HG03342 (cell line): ENCODE measurements around the gene TBR1.
A peak's percentile ranks its signal among the peaks of the same experiment; 100 is the strongest.

ENCODE experiments used
- ATAC-seq: cut with Tn5 transposase; IDR thresholded peaks from one replicate; pipeline ENCODE4 v1.9.1; 2021; ENCODE audit warnings: mild to moderate bottlenecking, moderate library complexity; ENCODE audit not compliant: unreplicated experiment

TBR1 gene

GRCh38 chr2:161414042-161415033 lies 1.8 kb upstream of the TBR1 start:
- ATAC-seq = peak; percentile 33

- no peak for ATAC-seq
Measured at GRCh38 chr2:161415034-161415986, 787 bp upstream of the TBR1 start.

DNA sequence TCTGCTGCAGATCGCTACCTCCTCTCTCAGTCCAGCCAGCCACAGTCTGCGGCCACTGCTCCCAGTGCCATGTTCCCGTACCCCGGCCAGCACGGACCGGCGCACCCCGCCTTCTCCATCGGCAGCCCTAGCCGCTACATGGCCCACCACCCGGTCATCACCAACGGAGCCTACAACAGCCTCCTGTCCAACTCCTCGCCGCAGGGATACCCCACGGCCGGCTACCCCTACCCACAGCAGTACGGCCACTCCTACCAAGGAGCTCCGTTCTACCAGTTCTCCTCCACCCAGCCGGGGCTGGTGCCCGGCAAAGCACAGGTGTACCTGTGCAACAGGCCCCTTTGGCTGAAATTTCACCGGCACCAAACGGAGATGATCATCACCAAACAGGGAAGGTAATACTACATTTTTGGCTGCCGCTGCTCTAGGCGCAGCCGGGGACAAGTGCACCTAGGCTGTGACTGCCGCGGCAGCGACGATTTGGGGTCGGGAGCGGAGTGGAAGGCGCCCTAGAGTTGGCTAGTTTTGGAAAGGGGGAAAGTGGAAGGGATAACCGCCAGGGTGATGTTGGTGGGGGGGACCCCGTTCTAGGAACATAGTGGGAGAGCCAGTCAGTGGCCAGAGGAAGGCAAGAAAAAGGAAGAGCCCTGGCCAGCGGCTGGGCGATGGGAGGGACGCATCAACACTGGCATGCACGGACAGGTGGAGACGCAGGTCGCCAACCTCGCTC lies 776 bp downstream of the TBR1 start:
- no peak for ATAC-seq

GRCh38 chr2:161417438-161418274 lies 1.6 kb downstream of the TBR1 start:
- ATAC-seq = no peak

GRCh38 chr2:161418275-161418714 lies 2.2 kb downstream of the TBR1 start:
- no peak for ATAC-seq

GRCh38 chr2:161418715-161419637 lies 2.9 kb downstream of the TBR1 start:
- ATAC-seq = no peak

- no peak for ATAC-seq
Measured at GRCh38 chr2:161419638-161420190, 3.6 kb downstream of the TBR1 start.

DNA sequence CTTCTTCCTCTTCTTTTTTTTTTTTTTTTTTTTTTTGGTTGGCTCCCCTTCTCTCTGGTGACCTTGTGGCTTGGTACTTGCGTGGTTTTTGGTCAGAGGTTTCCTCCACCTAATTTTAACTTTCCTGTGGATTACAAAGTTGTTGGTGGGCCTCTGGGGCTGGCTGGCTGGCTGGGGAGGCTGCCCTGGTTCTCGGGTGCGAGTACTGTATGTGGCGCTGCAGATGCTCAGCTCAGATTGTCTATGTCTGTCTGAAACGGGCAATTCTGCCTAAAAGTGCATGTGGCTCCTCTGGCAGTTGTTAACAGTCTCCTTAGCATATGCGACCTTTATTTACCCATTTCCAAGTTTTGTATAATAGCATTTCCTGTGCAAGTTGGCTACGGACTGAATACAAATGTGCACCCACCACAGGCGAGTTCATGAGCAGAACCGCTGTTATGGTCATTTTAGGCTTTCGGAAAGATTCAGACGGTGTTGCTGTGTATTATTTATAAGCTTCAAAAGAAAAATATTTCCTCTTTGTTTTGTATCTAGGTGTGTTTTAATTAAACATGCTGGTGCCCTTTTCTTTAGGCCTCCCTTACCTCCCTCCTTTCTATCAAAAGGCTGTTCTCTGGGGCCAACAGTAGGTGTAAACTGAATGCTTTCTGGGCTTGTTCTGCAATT lies 4.4 kb downstream of the TBR1 start:
- ATAC-seq = no peak

DNA sequence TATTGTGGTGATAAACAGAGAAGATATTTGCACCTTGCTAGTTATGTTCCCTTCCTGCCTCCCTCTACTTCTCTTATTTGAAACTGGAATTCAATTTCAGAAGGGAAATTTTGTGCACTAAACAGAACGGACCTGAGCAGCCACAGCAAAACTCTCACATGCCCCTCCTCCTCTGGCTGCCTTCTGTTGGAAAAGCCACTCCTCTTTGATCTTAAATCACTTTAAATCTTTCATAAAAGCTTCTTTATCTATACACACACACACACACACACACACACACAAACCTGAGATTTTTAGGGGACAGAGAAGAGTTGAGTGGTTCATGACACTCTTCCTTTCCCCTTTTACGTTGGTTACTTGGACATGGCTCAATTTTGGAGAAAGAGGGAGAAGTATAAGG lies 5.6 kb downstream of the TBR1 start:
- ATAC-seq = no peak

- ATAC-seq = no peak
Measured at GRCh38 chr2:161422816-161423403, 6.8 kb downstream of the TBR1 start.

DNA sequence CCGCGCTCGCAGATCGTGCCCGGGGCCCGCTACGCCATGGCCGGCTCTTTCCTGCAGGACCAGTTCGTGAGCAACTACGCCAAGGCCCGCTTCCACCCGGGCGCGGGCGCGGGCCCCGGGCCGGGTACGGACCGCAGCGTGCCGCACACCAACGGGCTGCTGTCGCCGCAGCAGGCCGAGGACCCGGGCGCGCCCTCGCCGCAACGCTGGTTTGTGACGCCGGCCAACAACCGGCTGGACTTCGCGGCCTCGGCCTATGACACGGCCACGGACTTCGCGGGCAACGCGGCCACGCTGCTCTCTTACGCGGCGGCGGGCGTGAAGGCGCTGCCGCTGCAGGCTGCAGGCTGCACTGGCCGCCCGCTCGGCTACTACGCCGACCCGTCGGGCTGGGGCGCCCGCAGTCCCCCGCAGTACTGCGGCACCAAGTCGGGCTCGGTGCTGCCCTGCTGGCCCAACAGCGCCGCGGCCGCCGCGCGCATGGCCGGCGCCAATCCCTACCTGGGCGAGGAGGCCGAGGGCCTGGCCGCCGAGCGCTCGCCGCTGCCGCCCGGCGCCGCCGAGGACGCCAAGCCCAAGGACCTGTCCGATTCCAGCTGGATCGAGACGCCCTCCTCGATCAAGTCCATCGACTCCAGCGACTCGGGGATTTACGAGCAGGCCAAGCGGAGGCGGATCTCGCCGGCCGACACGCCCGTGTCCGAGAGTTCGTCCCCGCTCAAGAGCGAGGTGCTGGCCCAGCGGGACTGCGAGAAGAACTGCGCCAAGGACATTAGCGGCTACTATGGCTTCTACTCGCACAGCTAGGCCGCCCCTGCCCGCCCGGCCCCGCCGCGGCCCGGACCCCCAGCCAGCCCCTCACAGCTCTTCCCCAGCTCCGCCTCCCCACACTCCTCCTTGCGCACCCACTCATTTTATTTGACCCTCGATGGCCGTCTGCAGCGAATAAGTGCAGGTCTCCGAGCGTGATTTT lies 7.6 kb downstream of the TBR1 start:
- ATAC-seq = no peak

DNA sequence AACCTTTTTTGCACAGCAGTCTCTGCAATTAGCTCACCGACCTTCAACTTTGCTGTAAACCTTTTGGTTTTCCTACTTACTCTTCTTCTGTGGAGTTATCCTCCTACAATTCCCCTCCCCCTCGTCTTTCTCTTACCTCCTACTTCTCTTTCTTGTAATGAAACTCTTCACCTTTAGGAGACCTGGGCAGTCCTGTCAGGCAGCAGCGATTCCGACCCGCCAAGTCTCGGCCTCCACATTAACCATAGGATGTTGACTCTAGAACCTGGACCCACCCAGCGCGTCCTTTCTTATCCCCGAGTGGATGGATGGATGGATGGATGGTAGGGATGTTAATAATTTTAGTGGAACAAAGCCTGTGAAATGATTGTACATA lies 8.3 kb downstream of the TBR1 start:
- ATAC-seq = no peak

DNA sequence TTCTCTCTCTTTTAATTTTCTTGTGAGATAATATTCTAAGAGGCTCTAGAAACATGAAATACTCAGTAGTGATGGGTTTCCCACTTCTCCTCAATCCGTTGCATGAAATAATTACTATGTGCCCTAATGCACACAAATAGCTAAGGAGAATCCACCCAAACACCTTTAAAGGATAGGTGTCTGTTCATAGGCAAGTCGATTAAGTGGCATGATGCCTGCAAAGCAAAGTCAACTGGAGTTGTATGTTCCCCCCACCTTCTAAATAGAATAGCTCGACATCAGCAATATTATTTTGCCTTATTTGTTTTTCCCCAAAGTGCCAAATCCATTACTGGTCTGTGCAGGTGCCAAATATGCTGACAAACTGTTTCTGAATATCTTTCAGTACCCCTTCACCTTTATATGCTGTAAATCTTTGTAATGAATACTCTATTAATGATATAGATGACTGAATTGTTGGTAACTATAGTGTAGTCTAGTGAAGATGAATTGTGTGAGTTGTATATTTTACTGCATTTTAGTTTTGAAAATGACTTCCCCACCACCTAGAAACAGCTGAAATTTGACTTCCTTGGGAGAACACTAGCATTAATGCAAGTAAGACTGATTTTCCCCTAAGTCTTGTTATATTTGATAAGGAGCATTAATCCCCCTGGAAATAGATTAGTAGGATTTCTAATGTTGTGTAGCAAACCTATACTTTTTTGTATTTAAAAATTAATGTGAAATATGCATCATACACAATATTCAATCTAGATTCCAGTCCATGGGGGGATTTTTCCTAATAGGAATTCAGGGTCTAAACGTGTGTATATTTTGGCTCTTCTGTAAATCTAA lies 9.0 kb downstream of the TBR1 start:
- no peak for ATAC-seq

- no peak for ATAC-seq
Measured at GRCh38 chr2:161425728-161426454, 9.8 kb downstream of the TBR1 start.

DNA sequence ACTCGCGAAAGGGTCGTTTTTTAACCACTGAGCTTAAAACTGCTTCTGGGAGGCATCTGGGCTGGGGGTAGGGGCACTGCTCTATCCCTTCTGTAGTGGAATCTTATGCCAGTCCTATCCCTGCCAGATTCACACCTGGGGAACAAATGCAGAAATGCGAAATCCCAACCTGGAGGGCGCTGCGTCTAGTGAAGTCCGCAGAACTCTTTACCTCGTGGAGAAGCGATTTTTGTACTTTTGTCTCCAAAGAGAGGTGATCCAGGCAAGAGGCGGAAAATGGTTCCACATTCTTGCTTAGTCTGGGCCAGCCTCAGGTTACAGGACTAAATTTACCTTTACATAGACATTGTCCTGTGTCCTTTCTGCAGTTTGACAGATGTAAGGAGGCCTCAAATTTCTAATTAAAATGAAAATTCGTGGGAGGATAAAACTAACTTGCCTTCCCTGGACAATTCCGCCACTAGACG lies 10.4 kb downstream of the TBR1 start:
- no peak for ATAC-seq
